NCI-H2171 treated with DMSO at 0.1 percent for 48 hours (cell line): ENCODE data around the gene TMEM187.

Source experiments
- DNase-seq: peaks from one replicate; lab custom pipeline; 2025; lab: John Stamatoyannopoulos, UW

The TMEM187 gene, protein sequence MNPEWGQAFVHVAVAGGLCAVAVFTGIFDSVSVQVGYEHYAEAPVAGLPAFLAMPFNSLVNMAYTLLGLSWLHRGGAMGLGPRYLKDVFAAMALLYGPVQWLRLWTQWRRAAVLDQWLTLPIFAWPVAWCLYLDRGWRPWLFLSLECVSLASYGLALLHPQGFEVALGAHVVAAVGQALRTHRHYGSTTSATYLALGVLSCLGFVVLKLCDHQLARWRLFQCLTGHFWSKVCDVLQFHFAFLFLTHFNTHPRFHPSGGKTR

DNA sequence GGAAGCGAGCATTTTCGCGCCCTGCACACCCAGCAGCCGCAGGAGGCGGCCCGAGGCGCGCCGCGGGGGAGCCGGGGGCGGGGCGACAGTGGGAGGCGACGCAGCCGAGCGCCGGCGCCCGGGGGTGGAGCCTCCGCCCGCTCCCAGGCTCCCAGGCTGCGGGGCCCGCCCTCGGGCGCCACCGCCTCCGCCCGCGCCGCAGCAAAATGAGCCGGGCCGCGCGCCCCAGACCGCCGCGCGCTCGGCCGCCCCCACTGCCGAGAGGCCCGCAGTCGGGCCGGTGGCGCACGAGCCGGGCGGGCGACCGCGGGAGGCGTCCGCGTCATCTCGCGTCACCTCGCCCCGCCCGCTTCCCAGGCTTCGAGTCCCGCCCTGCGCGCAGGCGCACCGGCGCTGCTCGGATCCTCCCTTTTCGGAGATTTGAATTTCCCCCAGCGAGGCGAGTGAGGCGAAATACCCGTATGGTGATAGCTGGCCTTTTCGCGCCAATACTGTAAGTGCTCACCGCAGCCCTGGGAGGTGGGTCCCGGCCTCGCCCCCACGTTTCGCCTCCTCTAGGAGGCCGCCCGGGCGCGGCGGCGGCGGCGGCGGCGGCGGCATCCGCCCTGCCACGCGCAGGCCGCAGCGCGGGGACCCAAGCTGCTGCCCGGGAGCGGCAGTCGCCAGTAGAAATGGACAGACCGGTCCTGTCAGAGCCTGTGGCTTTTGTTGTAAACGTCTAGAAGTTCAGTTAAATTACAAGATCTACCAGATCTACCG lies at the start of gene TMEM187:
Gene TMEM187, plus strand, starts transcription at position 387 of the 759 bp plus-strand sequence. CDS start 9,309 bp downstream, outside the sequence.
- peak; percentile 88 for DNase-seq

DNA sequence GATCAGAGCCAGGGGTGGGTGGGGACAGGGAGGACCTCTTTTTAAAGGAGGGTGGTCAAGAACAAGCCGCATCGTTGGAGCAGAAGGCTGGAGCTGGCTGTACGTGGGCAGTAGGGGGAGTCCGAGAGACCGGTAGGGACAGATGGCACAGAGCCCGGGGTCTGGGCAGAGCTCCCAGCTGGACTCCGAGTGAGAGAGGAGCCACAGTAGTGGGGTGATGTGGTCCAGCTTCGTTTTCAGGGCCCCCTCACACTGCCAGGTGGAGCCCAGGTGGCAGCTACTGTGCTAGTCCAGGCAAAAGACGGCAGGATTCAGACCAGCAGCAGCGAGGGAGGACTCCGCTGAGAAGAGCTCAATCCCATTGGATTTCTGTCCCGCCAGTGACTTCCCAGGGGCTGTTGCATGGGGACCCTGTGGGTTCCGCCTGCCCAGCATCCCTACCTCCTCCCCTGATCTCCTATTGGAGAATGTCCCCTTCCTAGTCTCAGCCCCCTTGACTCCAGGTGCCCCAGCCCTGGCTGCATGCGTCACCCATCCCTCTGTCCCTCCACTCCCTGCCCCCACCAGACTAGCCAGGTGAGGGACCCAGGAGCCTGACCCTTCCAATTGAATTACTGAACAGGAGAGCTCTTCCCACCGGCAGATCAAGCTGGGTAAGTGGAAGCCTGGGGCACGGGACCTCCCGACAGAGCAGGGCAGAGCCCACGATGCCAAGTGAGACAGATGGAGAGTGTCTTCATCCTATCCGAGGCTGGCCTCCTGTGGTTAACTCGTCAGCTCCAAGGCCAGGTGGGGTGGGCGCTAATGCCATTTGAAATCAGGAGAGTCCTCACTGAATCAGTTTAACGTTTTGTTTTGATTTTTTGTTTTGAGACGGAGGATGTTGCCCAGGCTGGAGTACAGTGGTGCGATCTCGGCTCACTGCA lies 49.4 kb upstream of the TMEM187 start:
- peak; percentile 16 for DNase-seq

DNA sequence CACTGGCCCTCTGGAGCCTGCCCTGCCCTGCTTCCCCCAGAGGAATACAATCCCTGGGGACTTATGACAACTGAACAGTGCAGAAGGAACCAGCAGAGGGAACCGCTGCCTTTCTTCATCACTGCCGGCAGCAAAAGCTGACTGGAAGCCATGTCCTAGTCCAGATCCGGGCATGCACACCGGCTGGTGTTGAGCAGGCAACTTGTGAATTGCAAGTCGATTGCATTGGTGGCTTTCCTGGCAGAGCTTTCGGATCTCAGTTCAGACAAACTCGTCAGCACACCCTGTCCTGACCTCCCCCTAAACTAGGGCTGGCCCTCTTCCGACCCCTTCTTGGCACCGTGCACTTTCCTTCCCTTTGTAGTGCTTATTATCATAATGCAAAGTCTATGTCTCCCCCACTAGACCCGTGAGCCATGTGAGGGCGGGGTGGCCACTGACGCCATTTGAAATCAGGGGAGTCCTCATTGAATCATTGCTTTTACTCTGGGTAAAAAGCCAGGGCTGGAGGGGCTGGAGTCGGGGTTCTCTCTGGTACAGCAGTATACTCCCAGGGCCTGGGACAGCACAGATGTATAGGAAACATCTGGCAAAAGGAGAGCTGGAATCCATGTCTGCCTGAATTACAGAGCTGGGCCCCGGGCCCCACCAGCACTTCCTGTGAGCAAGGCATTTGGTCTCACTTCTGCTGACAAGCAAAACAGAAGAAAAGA lies 48.2 kb upstream of the TMEM187 start:
- peak; percentile 41 for DNase-seq

DNA sequence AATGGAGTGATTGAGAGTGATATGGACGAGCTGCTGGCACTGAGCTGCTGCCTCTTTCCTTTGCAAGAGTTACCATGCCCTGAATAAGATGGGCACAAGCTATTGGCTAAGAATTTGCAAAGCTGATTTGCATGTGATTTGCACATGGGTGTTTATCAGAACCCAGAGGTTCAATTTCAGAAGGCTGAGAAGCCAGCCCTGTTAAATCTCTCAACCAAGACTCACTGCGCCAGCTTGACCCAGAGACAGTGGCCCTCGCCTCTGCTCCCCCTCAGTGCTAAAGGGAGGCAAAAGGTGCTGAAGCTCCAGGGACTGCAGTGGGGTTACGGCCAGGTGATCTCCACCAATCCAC lies 47.2 kb upstream of the TMEM187 start:
- DNase-seq: no peak

DNA sequence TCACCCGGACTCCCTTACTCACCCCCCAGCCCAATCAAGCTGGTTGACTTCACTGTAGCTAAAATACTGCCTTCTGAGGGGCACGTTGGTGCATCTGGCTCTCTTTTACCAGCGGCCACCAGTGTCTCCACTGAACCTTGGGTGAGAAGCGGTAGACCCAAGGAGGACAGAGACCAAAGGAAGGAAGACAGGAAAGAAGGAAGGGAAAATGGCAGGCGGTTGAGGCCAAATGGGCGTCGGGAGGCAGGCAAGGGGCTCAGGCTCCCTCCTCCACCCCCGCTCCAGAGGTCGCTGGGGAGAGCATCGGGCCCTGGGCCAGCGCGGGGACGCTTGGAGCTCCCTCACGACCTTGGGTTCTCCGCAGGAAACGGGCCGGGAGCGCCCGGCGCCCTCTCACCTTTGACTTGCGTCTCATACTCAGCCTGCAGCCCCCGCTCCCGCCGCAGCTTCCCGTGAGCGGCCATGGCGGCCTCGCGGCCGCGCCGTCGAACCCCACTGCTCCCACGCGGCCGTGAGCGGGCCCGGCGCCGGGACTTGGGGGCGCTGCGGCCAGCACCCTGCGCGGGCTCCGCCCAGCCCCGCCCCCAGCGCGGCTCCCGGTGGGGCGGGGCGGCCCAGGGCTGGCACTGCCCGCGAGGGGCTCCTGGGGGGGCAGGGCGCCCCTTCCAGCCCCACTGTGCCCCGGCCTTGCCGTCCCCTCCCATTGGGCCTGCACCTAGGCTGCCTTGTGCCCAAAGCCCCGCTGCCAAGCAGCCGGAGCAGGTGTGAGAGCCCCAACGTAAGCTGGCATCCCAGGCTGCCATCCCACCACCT lies 46.6 kb upstream of the TMEM187 start, which contains the start of gene ARHGAP4:
Gene ARHGAP4, minus strand, starts transcription at position 526 of the 813 bp plus-strand sequence. Its CDS starts 62 bp downstream, at position 464.
- no peak for DNase-seq

DNA sequence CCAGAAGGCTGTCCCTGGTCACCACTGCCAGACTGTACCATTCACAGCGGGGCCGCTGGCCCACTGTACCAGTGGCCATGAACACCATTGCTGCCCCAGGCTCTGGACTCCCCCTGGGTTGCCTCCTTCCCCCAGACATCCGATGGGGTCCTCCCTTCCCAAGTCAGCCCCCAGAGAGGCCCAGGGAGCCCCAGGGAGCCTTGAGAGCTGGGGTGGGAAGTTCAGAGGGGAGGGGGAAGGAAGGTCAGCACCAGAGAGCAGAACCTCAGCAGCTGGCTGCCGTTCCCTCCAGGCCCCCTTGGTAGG lies 46.0 kb upstream of the TMEM187 start:
- no peak for DNase-seq

DNA sequence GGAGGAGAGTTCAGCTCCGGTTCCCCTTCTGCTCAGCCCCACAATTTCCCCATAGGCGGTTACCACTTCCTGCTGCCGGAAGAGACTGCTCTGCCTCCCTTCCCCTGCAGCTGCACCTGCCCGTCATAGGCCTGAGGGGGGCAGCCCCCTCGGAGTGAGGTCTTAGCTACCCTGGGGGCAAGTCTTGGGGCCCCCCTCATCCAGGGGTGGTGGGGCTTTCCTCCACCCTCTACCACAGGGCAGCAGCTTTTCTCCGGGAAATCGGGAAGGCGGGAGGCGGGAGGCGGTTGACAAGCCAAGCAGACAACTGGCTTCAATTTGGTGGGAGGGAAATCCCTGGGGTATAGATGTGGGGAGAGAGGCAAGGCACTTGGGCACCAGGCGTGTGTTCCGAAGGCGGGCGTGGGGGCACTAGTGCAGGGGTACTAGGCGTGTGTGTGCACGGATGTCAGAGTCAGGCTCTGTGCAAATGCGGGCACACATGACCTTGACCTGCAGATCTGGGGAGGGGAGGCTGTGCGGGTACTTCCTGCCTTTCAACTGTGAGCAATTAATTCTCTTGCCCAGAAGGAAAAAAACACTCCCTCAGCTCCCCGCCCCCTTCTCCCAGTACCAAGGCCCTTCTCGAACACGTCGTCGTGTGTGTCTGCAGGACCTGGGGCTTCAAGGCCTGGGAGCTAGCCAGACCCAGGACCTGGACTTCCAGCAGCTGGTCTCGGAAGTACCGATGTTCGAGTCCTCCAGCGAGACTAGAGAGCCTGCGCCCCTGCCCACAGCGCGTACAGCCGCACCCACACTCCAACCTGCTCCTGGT lies 45.5 kb upstream of the TMEM187 start:
- DNase-seq: peak; percentile 72

DNA sequence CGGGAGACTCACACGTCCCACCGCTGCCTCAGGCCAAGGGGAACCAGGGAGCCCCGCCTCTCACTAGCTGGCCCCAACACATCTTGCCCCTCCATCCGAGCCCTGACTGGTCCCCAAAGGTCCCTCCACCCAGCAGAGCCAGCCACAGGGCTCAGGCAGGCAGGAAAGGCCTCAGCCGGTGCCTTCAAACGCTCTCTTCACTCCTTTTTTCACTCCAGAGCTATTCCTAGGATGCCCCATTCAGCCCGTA lies 45.0 kb upstream of the TMEM187 start:
- no peak for DNase-seq

DNA sequence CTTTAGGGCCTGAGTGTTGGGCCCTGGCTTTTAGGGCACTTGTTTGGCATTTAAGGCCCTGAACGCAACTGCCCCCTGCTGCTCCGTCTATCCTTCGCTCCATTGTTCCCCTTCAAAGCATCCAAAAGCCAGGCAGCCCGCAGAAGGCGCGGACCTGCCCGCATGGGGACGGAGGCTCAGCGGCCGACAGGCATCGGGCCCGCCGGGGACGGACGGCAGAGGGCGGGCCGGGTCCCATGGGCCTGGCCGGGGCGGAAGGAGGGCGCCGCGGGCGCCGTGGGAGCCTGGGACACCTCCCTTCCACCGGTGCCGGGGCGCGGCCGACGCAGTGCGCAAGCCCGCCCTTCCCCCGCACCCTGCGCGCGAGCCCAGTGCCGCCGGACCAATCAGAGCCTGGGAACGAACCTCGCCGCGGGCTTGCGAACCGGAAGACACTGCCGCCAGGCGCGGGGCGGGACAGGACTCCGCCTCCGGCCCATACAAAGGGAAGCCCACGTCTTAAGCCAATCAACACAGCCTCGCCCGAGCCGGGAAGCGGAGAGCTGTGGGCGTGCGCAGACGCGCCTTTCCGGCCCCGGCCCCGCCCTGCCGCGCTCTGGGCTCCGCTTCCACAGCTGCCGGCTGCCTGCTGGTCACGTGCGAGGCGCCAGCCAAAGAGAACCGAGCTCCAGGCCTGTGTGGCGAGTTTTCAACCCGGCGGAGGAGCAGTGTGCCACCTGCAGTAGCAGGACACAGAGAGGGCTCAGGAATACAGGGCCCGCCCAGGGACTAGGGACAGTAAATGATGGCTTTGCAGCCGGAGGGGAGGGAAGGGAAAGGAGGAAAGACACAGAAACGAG lies 44.4 kb upstream of the TMEM187 start:
- peak; percentile 96 for DNase-seq

DNA sequence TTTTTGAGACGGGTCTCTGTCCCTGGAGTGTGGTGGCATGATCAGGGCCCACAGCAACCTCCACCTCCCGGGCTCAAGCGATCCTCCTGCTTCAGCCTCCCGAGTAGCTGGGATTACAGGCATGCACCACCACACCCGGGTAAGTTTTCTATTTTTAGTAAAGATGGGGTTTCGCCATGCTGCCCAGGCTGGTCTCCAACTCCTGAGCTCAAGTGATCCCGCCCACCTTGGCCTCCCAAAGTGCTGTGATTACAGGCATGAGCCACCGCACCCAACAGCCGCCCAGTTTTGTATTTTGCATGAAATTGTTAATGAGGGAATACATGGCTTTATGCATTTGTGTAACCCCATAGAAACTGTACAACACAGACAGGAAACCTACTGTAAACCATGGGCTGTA lies 43.7 kb upstream of the TMEM187 start:
- DNase-seq: no peak

DNA sequence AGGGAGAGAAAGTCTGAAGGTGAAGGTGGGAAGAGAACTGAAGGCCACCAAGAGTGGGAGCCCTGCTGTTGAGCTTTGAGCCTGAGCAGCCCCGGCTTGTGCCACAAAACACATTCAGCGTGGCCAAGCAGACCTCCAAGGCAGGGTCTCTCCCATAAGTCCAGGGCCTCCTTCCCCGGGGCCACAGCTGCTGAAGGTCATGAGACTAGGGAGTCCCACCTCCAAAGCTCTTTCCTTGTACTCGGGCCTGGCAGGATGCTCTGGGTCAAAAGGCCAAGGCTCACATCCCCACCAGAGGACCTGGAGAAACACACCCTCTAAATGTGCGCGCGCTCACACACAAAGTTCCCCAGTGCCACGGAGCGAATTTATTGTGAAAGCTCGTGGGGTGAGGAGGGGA lies 43.0 kb upstream of the TMEM187 start:
- no peak for DNase-seq

DNA sequence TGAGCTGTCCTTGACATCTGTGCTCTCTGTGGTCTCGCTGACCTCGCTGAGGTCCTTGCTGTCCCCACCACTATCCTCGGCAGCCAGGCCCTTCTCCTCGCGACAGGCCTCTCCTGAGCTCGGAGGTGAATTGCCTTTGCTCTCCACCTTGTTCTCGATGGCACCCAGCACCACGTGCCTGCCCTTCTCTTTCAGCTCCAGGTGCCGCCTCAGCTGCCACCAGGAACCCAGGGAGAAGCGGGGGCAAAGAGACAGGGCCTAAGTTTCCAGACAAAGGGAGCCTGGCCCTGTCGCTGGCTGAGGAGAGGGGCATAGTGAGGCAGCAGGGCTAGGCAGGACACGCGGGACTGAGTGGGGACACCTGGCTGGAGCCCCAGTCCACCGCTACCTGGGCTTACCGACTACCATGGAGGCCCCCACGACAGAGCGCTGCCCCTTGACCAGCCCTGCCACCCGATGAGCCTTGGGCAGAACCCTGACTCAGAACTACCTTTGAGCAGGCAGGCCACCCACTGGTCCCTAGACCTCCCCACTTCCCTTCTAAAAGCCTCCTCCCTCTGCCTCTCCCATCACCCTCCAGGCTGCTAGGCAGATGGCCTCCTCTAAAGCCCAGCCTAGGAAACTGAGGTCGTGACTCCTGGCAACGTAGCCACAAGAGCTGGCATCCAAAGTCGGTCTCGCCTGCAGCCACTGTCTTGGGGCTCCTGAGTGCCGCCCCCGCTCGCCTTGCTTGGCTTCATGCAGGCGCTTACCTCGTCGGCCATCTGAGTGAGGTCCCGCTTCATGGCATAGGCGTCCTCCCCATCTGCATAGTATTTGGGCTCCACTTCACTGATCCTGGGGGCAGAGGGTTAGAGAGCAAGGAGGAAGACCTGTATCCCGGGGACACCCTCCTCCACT lies 42.3 kb upstream of the TMEM187 start:
- no peak for DNase-seq

DNA sequence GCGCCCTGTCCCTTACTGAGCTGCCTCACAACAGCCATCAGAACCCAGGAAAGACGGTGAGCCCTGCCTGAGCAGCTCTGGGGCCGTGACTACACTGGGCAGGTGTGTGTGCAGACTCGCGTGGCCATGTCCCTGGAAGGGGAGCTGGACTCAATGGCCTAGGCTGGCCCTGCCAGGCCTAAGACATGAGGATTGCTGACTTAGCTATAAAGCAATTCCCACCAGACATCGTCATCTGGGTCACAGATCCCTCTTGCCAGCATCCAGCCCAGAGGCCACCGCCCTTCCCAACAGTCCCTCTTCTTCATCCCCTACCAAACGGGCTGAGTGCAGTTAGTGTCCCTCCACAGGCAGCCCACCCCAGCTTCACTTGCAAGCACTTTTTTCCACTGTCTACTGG lies 41.4 kb upstream of the TMEM187 start:
- DNase-seq: no peak

DNA sequence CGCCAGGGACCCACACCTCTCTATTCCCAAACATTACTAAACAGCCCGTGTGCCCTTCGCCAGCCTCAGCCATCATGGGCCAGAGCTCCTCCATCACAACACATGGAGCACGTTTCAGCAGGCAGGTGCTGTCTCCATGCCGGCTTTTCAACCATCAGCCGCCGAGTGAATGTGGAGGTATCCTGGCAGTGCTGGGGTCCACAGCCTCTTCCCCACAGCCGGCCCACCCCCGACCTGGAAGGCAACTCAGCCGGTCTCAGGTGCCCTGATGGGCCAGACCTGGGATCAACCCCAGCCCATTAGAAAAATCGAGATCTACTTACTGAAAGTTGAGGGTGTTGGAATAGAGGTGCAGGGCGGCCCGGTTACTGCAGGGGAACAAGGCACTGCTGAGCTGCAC lies 40.8 kb upstream of the TMEM187 start:
- no peak for DNase-seq

DNA sequence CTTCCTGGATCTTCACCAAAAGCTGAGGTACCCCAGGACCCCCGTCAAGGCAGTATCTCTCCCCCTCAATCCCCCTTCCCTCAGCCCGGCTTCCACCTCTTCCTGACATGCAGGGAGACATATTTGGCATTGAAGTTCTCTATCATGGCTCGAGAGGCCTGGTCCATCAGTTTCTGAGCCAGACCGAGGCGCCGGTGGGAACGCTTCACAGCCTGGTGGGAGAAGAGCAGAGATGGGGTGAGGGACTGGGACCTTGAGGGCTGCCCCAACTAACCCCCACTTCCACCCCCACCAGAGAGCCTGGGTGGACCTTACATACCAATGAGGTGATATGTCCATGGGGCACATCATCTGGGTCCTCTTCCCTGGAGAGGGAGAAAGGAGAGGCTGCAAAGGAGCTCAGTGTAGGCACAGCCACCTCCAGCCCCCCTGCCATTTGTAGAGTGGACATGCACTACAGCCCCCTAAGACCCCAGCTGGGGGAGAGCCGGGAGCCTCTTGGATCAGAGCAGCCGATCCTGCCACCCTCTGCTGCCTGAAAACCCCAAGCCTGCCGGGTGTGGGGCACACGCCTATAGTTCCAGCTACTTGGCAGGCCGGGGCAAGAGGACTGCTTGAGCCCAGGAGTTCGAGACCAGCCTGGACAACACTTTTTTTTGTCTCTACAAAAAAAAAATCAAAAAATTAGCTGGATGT lies 40.2 kb upstream of the TMEM187 start:
- DNase-seq: no peak

DNA sequence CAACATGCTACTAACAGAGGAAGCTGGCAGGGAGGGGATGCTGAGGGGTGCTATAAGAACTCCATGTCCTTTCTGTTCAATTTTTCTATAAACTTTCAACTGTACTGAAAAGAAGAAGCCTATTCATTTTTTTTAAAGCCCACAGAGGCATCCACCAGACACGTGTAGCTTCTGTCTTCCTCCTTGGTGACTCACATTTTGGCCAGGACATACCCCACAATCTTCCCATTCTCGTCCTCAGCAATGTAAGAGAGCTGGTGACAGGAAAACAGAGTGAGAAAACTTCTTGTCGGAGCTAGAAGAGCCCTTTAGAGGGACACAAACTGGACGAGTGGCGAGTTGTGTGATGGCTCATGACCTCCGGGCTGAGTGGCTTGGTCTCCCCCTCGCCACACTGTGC lies 38.8 kb upstream of the TMEM187 start:
- DNase-seq: no peak

DNA sequence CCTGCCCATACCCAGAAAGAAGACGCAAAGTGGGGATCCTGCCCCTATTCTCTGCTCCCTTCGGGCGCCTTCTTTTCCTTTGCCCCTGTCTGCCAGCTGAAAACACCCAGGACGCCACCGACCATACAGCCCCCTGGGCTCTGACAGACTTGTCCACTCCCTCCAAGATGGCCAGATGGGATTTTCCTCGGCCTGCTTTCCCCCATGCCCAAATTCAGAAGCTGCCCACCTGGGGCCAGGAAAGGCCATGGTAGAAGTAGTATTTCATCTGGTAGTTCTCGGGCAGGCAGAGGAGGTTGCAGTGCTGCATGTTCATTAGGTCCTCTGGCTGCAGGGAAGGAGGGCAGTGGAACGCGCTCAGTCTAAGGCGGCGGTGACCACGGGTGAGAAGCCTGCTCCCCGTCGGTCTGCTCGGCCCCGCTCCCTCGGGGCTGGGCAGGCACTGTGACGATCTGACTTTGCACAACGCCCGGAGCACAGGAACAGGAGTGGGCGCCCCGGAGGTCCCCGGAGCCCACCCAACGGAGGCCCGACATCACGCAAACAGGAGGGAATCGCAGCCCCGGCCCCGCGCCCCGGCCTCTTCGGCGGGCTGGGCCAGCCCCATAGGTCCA lies 38.3 kb upstream of the TMEM187 start:
- DNase-seq: no peak
